NOMO-1 treated with DMSO at 0.1 percent for 48 hours (cell line): ENCODE results near the gene PITRM1.

ENCODE experiments used
- DNase-seq: peaks from one replicate; lab custom pipeline; 2025; ENCODE audit not compliant: unreplicated experiment; lab: John Stamatoyannopoulos, UW

PITRM1 gene

DNA sequence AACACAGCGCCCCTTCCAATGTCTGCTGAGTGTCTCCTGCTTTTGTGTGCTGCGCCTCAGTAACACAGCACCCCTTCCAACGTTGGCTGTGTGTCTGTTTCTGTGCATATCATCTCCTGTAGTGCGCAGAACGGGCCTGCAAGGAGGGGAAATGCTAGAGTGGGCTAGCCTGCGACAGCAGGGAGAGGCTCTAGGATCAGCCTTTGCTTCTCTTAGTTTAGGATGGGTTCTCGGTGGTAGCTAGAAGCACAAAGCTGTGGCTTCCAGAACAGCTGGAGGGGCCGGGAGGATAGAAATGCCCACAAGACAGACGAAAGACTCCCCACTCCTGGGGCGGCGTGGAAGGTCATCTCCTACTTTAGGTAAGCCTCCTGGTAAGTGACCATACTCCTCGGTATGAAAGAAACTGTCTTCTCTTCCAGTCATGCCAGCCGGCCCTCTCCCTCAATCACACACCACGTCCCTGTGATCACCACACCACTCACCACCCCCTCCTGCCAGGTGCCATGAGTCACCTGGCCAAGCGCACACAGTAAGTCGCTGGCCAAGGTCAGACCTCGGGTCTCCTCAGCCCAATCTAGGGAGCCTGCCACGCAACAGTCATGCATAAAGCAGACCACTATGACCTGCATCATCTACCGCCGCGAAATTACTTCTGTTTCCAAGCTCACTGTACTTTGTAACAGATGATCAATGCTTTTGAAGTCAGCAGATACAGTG lies 4.8 kb downstream of the PITRM1 start:
- DNase-seq = no peak

DNA sequence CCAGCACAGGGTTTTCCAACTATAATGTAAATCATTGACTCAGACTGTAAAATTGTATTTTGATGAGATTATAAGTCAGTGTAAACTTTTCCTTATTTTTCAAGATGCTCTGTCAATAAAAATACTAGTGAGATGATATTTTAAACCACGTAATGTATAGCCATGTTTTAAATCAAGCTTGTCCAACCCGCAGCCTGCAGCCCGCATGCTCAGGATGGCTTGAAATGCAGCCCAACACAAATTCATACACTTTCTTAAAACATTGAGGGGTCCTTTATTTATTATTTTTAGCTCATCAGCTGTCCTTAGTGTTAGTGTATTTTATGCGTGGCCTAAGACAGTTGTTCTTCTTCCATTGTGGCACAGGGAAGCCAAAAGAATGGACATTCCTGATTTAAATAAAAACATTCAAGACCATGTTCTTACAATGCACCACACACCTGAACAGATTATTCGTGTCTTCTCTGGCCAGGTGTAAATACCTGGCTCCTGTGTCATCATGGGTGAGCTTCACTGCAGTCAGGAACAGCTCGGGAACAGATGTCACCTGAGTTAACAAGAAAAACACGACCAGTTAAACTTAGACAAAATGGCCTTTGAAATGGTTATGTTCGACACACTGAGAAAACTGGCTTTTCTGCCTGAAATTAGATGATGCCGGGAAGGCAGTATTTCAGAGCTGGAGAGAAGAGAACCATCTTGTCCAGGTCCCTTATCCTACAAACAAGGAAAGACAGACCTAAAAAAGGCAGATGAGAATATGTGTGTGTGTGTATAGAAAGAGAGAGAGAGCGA lies 5.9 kb downstream of the PITRM1 start:
- no peak for DNase-seq

DNA sequence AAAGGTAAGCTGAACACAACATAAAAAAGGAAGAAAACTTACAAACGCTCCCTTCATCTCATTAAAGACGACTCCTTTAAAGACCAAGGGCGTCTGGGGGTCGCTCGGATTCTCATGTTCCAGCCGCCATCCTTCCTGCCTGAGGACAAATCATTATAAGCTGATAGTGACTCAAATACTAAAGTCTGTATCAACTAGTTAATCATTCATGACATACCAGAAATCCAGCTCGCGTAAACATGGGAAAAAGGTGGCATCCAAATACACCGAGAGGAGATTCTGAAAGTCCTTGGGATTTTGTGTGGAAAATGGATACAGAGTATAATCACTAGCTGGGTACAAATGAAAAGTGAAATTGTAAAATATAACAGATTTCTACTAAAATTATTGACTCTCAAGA lies 7.4 kb downstream of the PITRM1 start:
- DNase-seq = no peak

DNA sequence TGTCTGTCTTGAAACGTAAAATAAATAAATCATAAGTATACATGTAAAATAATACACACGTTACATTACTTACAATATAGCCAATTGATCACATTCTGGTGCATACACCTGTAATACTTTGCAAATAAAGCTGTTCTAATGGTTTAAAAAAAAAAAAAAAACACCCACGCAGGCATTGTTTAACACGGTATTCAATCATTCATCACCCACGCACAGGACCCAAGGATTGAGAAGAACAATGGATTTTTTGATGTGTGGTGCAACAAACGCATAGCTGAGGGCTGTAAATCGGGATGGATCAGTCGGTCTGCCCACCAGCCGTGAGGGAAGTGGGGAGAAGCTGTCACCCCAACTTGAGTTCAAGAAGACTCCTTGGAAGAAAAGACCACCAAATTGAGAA lies 8.7 kb downstream of the PITRM1 start:
- DNase-seq = no peak

DNA sequence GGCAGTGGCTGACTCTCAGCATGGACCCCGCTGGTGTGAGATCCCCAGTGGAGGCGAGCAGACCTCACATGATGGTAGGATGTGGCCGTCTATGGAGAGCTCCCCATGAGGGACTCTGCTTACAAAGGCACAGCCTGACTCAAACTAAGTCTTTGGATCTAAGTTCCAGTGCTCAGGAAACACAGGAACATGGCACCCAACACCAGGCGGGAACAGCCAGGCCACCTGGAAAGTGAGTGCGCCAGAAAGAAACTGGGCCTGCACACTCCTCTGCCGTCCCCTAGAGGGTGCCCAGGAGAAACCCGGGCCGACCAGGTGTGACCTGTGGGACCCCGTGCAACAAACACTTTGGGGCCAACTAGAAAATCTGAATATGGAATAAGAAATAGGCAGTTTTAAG lies 10.0 kb downstream of the PITRM1 start:
- no peak for DNase-seq

DNA sequence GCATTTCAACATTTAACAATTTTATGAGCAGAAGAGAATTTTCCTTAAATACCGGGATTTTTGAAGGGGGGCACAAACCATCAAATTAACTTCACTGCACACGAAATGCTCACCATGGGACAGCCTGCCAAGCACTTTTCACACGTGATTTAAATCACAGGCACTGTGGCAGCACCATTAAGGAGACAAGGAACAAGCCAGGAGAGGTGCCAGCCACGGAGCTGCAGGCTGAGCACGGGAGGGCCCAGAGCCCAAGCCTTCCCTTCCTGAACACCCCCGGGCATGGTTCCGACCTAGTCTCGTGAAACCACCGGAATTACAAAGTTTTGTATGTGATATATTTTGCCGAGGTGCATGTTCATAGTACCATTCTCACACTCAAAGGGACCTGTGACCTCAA lies 13.4 kb downstream of the PITRM1 start:
- DNase-seq = no peak

DNA sequence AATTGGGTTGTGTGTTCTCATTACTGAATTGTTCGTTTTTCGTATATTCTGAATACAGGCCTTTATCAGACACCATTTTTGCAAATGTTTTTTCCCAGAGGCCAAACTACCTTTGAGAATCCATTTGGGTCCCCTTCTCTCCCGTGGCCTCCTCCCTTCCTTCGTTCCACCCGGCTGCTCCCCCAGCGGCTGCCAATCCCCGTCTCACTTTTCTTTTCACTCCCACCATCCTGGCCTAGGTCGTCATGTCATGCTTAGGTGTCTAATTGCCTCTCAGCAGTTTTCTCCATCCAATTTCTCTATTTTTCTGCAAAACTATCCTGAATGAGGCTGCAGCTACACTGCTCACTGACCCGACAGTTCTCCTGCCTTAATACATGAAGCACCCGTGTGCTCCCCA lies 17.9 kb downstream of the PITRM1 start:
- no peak for DNase-seq

DNA sequence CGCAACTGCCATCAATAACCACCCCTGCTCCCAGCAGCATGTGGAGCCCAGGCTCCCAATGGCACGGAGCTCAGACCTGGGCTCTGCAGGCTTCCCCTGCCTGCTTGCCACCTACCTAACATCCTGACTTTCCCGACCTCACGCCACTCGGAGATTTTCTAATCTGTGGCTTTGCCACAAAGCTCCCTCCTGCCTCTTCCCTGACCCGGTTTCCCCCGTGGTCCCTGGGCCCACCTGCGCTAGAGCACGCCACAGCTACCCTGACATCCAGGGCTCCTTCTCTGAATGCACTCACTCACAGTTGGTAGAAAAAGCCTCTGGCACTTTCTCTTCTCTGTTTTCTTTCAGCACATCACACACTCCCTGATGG lies 20.0 kb downstream of the PITRM1 start:
- no peak for DNase-seq

DNA sequence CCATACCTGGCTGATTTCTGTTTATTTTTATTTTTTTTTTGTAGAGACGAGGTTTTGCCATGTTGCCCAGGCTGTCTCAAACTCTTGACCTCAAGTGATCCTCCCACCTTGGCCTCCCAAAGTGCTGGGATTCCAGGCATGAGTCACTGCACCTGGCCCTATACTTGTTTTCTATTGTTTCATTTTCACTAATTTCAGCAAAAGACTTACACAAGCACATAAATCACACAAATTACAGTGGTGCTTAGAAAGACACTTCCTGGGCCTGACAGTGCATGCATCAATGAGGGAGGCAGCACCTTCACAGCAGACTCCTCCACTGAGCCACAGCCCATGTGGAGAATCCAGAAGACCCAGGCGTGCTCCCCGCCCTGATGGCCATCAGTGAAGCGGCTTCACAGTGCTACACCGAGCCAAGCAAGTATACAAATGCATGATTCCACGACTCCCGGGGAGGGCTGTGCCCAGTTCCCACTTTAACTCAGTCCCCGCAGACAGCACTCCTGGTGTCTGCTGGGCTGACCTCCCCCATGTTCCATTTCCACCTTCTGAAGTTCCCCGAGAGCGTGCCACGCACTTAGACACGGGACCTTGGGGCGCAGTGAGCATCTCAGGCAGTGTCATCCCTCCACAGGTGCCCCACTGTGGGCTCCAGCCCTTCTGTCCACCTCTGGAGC lies 20.6 kb downstream of the PITRM1 start:
- DNase-seq = no peak

DNA sequence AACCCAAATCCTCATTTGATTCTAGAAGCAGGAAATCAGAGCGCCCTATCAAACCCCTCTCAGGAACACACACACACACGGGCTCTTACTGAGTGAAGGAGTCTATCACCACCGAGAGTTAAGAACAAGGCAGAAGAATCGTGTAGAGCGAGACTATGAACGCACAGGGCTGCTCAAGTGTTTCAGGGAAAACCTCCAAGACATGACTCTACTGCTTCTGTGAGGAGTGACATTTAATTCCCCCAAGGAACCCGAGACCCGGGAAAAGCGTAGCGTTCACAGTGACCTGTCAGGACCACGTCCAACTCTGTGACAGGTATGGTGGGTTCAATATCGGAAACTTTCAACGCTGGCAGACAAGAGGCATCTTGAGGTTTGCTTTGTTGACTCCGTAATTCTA lies 21.6 kb downstream of the PITRM1 start:
- no peak for DNase-seq

DNA sequence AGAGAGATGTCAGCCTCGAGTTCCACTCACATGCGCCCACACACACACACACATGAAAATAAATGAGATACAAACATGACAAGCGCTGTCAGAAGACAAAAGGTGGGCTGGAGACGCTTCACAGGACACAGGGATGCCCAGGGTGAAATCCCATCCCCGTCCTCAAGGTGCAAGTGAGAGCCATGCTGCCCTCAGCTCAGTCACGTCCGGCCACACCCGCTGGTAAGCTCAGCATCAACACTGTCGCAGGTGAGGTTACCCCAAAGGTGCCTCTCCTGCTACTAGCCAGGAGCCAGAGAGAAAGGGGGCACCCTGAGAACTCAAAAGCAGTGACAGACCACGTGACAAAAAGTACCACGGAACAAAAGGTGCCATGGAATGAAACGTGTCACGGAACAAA lies 22.2 kb downstream of the PITRM1 start:
- no peak for DNase-seq

DNA sequence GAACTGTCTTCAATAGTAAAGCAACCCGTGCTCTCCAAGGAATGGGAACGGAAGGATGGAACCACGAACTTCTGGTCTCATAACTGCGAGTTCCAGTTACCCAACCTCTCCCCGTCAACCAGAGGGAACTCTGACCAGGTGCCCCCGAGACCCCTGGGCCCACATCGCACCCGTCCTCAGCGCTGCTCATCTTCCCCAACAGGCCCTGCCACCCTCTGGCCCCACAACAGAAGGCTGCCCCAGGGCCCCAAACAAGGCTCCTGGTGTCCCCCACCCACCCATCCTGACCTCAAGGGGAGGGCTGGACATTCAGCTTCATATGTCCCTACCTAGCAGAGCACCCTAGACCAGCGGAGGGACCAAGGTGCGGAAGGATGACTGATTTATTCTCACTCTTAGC lies 22.7 kb downstream of the PITRM1 start:
- no peak for DNase-seq

DNA sequence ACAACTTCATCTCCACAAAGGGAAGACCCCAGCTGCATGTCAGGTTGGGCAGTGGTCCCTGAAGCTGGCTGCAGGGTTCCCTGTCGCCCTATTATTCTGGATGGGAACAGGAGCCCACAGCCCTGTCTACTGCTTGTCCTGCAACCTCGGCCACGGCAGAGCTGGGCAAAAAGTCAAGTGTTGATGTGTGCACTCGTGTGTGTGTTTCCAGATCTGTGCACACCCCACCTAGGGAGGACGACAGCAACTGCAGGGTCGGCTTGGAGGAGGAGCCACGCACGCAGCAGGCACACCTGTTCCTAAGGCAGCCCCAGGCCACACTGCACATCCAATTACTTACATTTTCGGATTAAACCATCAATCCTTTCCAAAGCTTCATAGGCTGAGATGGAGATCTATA lies 23.6 kb downstream of the PITRM1 start:
- no peak for DNase-seq

DNA sequence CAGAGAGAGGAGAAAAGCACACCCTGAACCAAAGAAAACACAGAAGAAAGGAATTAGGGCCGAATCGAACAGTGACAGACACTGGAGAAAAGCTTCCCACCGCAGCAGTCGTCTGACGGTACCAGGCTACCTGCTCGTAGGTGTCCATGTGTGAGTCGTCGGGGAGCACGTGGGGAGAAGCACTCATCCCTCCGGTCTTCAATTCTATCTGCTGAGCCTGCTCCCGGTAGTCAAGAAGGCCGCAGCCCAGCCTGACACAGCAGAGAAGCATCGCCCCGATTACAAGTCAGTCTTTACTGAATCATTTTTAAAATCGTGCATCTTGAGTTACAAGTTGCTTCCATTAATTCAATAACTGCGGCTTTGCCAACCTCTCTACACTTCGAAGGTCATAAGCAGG lies 24.5 kb downstream of the PITRM1 start:
- no peak for DNase-seq

DNA sequence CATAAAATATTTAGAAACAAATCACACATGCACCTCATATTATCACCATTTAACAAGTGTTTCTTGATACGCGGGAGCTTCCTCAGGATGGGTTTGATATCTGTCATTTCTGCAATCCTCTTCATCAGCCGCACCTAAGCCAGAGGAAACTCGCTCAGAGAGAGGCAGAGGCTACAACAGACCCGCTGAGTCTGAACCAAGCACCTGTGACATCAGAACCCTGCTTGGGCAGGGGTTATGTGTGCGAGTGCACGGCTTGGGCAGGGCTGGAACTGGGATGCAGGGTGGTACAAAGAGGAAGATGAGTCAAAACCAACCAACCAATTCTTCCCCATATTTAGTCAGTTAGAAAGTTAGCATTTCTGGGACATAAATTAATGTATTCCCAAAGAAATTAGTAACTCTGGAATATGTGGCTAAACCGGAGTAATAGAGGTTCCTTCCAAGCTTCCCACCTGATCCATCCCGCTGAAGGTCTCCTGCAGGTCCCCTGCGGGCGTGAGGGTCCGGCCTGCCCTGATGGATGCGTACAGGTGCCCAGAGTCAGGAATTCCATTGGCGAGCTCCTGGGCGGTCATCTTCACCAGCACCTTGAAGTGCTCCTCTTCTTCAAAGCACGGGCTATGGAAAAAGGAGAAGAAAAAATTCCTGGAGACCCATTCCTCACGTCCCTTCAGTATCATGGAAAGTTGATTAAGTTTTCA lies 25.3 kb downstream of the PITRM1 start:
- no peak for DNase-seq

DNA sequence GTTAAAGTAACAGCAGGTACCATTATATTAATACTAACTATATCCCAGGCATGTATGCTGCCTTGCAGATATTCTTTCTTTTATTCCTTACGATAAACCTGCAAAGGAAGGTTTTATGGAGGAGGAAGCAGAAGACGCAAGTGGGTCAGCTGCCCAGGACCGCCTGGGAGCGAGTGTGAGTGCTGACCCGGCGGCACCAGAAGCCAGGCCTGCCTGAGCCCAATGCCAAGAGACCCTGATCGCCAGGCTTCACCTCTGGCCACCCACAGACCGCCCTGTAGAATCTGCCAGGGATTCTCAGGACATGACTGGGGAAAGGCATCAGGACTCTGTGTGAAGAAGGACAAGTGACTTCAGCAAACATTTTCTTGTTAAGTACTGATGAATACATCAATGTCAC lies 26.3 kb downstream of the PITRM1 start:
- no peak for DNase-seq

DNA sequence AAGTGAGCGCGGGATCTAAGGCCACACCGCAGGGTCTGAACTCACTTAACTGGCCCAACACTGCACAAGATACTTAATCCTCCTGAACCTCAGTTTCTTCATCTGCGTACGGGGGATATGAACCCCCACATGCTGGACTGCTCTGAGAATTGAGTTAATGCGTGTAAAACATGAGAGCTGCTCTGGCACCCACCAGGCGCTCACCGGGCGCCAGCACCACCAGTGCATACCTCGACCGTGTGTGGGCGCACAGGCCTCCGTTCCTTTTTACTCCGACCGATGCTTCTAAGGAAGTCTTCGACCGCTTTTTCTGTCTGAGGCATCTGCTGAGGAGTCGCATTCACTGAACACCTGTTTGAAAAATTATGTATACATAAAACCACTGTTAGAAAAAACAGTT lies 27.2 kb downstream of the PITRM1 start:
- no peak for DNase-seq

DNA sequence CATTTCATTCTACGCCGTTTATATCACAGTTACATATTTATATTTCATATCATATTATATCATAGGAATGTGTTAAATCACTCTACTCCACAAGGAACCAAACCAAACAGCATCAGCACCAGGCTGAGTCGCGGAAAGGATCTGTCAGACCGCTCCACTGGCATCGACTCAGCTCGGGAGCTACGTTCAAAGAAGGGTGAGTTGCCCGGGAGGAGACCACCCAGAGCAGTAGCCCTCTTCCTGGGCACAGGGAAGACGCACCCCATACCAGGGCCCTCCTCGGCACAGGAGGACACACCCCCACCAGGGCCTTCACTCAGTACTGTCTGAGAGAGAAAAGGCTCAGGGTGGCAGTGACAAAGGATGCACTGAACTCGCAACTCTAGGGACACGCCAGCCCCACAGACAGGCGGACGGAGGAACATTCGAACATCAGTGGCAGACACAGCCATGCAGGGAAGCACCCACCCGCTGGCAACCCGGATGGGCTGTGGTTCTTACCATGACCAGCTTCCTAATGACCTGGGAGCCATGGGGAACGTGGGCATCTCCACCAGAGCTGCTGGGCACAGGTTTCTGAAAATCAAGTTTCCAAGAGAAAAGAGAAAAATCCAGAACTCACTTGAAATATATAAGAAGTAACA lies 28.7 kb downstream of the PITRM1 start:
- DNase-seq = no peak

DNA sequence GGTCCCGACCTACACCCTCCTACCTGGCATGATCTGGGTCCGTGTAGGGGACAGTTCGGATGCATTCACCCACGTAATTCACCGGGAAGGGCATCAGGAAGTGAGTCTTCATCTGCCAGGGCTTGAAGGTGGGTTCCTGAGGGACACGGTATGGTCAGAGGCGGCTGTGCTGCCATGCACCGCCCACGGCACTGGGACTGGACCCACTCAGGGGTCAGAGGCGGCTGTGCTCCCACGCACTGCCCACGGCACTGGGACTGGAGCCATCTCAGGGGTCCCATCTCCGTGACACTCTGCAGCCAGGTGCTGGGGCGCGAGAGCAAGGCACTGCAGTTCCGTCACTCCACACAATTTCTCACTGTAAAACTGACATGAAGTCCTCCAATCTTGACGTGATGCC lies 29.2 kb downstream of the PITRM1 start:
- no peak for DNase-seq

DNA sequence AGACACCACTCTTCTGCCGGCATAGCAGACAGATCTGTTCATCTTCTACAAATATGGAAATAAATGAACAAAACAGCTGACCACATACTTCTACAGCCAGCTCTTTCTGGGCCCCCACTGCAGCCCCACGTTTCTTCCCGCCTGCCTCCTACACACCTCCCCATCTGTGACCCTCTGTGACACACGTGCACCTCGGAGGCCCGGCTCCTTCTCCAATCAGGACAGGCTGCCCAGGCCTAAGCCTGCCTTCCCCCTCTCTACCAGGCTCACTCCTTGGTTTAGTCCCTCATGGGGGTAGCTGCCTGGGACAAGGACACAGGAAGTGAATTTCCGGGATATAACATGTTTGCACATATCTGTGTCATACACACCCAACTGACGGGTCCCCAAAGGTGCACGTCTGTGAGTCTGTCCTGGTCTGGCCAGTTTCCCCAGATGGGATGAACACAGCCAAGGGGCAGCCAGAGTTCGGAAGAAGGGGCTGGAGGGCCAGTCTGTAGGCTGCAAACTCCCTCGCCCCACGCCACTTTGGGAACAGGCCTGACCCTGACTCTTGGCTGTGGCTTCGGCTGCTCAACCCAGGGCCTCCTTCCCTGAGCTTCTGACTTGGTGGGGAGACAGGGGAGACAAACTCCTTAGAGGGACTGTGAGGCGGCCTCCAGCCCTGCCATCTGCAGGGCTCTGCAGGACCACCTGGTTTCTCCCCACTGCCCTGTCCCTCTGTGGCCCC lies 30.3 kb downstream of the PITRM1 start:
- DNase-seq = no peak
